NCI-H1436 (cell line): ENCODE measurements around the gene NSD2.
A peak's percentile ranks its signal among the peaks of the same experiment; 100 is the strongest.

ENCODE experiments used
- DNase-seq: peaks from one replicate; lab custom pipeline; 2025; lab: John Stamatoyannopoulos, UW

NSD2 gene

DNA sequence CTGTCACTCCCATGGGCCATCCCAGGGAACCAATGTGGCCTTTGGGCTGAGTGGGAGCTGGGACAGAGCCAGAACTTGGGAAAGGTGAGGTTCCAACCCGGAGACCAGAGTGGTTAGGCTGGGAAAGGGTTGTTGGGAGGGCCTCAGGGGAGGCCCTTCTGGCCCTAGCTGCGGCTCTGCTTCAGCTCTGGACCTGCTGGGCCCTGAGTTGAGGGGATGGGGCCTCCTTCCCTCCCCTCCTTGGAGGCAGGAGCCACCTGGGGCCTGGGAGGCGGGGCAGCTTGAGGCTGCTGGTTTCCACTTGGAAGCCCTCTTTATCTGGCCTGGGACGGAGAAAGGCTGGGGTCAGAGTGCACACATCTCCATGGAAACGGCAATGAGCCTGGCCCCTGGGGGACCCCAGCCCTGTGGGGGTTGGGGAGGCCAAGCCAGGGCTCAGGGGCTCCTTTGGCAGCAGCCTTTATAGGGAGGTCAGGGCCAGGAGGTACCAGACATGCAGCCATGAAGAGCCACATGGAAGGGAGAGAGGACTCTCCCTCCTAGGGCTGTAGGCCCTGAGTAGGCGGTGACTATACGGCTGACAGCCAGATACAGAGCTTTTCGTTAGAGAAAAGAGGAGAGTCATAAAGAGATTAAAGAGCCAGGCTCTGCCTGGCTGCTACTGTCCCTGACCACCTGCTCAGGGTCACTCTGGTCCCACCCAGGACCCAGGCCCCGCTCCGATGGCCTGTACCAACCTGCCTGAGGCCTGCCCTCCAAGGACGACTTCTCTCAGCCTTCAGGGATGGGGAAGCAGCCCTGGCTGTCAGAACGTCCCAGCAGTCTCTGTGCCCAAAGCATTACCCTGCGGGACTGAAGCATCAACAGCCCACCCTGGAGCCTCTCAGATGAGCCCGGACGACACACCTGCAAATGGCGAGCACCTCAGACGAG lies 6.9 kb upstream of the NSD2 start:
- DNase-seq, result no peak

DNA sequence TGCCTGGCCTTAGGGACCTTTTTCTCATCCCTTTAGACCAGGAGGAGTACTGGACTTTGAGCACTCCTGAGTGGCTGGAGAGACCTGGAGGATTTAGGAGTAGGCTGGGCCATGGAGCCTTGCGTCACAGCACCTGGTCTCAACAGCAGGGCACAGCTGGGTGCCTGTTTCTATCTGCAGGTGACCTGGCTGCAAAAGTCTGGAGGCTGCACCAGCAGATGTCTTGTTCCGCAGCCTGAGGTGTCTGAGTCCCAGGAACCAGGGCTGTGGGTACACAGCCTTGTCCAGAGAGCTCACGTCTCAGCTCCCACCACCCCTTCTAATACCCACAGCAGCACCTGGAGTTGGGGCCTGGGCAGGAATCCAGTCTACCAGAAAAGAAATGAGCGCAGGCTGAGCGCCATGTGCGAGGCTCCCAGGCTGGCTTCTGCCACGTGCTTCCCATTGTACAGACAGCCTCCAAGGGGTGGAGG lies 5.0 kb upstream of the NSD2 start:
- DNase-seq, result no peak

DNA sequence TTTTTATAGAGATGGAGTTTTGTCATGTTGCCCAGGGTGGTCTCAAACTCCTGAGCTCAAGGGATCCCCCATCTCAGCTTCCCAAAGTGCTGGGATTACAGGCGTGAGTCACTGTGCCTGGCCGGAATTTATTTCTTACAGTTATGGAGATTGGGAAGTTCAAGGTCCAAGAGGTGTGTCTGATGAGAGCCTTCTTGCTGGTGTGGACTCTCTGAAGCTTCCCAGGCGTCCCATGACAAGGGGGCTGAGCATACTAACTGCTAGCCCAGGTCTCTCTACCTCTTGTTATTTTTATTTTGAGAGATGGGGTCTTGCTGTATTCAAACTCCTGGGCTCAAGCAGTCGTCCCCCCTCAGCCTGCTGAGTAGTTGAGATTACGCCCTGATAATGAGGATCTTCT lies 2.9 kb upstream of the NSD2 start:
- no peak for DNase-seq

DNA sequence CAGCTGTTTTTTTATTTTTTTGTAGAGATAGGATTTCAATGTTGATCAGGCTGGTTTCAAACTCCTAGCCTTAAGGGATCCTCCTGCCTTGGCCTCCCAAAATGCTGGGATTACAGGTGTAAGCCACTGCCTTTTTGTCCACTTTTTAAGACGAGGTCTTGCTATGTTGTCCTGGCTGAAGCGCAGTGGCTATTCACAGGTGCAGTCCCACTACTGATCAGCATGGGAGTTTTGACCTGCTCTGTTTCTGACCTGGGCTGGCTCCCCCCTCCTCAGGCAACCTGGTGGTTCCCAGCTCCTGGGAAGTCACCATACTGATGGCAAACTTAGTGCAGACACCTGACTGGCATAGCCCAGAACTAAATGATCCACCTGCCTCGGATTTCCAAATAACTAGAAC lies 2.3 kb upstream of the NSD2 start:
- DNase-seq, result no peak

DNA sequence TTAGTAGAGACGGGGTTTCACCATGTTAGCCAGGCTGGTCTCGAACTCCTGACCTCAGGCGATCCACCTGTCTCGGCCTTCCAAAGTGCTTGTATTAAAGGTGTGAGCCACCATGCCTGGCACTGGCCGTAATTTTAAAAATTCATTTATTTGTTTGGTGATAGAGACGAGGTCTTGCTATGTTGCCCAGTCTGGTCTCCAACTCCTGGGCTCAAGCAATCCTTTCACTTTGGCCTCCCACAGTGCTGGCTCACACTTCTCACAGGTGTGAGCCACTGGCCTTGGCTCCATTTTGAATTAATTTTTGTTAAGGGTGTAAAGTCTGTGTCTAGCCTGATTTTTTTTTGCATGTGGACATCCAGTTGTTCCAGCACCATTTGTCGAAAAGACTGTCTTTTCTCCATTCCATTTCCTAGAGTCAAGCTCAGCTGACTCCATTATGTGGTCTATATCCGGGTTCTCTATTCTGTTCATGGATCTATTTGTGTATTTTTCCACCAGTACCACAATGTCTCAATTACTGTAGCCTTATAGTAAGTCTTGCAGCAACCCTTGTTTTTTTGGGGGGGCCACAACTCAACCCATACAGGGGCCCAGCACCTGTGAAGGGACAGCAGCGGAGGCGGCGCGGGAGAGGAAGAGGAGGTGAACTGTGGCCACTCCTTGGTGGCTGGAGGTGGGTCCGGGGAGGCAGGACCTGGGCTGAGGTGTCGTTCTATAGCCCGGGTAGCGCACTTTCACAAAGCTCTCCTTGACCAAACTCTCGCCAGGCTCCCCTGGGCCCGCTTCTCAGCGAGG lies 1.5 kb upstream of the NSD2 start:
- no peak for DNase-seq

DNA sequence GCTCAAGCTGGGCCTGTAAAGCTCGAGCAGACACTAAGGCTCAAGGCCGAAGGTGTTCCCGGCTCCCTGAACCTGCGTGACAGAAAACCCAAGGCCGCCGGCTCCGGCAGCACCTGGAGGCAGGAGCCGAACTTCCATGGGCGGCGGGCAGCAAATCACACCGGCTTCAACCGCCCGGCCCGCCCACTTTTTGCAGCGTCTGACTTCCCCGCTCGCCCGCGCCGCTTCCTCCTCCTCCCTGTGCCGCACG lies 940 bp upstream of the NSD2 start:
- peak; percentile 76 for DNase-seq

DNA sequence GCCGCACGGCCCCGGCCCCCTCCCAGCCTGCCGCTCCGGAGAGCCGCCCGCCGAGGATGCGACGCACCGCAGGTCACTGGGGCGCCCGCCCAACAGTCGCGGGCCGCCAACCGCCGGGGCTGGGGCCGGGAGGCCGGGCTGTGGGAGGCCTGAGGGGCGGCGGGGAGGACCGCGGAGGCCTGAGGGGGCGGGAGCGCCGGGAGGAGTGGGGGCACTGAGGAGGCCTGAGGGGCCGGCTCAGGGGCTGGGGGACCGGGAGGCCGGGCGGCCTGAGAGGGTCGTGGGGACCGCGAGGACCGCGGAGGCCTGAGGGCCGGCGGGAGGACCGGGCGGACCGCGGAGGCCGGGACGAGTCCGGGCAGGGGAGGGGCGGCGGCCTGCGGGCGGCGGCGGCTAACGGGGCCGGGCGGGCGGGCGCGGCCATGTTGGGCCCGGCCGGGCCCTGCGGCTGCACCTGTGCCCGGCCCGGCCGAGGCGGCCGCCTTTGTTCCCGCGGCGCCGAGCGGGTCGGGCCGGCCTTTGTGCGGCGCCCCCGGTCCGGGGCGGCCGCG lies 353 bp downstream of the NSD2 start:
- DNase-seq, result peak; percentile 42

DNA sequence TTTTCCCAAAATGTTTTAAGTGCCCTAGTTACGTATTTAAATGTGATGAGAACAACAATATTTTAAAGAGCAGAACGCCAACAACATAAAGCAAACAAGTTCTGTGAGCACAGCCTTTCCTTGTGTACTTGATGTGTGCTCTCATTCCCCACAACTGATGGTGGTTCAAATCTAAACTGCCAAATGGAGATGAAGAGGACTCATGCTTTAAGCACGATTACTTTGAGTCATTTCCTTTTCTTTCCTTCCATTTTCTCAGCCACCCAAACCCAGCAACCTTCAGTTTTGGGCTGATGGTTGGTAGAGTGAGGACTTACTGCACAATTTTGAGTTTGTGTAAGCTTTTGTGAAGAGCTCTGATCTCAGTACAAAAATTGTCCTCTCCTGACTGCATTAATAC lies 1.7 kb downstream of the NSD2 start:
- DNase-seq, result no peak

DNA sequence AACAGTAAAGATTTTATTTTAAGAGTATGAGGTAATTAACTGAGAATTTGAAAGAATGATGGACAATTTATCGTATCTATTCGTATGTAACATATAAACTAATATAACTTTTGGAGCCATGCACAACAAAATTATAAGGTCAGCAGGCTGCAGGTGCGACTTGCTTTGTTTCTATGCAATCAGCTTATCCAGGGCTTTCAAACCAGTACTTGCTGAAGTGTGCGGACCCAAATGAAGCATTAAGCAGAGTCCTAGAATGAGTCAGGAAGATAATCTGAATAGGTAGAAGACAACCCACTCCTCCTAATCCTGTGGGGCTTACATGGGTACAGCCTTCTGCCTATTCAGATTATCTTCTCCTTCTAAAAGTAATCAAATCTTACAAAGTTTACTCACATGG lies 2.1 kb downstream of the NSD2 start:
- no peak for DNase-seq

DNA sequence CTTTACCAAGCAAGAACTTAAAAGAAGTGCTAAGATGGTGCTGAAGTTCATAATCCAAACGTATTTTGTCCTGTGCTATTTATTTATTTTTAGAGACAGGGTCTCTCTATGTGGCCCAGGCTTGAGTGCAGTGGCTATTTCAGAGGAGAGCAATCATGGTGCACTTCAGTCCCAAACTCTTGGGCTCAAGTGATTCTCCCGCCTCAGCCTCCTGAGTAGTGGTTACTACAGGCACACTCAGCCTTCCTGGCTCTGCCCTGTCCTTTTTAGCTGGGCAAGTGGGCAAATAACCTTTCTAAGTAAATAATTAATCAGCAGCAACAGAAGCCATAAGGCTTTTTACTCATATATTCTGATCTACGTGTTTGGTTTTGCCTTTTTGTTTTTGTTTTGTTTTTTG lies 2.6 kb downstream of the NSD2 start:
- DNase-seq, result no peak

DNA sequence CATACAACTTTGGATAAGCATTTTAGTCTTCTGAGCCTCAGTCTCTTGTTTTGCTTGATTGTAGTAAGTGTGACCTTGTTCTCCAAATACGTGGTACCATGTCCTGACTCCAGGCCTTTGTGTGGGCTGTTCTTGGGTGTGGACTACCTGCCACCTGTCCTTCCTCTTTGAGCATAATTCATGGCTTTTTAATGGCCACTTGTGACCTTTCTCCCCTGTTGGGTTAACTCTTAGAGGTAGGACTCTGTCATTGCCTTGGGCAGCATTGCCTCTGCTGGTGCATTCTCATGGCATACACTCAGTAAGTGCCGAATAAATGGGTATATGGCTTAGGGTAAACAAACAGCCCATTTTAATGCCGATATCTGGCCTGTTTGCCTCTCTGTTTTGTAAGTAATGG lies 3.0 kb downstream of the NSD2 start:
- no peak for DNase-seq

DNA sequence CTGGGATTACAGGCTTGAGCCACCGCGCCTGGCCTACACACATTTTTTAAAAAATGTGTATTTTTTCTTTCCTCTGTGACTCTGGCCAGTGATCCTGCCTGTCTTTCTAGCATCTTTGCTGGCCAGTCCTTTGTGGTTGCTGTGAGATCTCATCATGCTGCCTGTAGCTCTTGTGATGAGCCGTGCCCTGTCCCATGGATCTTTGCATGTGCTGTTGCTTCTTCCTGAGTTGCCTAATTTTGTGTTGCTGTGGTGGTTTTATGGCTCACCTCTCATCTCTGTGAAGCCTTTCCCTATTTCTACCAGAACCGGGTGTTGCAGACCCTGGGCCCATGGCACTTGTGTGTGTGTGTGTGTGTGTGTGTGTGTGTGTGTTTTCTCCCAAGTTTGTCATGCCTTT lies 8.3 kb downstream of the NSD2 start:
- no peak for DNase-seq

DNA sequence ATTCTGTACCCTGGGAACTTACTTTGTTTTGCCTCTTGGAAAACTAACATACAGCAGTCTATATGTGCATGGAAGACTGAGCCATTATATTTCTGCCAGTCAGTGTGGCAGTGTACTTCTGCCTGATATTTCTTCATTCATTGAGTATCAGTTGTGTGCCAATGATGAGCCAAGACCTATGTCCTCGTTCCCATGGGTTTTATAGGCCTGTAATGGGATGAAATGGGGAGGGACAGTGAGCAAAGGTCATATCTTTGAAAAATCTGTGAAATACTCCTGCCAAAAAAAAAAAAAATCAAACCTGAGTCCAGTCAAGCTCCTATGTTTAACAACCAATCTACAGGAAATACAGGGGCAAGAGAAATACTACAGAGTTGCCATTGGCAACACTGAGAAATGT lies 9.1 kb downstream of the NSD2 start:
- no peak for DNase-seq

DNA sequence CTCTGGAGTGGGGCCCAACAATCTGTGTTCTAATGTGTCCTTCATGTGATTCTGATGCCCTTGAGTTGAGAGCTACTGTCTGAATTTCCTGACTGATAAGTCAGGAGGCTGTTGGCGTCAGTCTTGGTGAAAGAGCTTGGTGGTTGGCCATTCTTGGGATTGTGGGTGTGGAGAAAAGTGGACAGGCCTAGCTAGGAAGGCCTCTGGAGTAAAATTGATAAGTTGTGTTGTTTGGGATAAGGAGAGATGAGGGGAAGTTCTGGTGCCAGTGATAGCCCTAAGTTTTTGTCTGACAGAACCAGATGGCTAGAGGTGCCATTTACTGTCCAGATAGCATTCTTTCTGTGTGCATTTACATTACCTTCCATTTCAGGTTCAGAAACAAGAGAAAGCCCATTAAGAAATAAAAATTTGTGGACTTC lies 11.7 kb downstream of the NSD2 start:
- no peak for DNase-seq

DNA sequence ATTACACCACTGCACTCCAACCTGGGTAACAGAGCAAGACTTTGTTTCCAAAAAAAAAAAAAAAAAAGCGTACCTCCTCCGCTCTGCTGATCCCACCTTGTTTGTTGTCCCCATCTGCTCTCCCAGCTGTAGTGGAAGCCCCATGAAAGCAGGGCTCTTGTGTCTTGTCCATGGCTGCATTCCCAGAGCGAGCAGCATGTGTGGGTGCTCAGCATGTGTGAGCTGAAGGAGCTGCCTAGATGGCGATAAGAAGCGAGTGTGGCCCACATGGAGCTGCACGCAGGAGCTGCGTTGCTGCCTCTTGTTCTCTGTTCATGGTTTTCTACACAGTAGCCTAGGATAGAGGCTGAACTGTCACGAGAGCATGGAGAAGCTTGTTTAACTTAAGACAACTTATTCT lies 12.4 kb downstream of the NSD2 start:
- DNase-seq, result no peak

DNA sequence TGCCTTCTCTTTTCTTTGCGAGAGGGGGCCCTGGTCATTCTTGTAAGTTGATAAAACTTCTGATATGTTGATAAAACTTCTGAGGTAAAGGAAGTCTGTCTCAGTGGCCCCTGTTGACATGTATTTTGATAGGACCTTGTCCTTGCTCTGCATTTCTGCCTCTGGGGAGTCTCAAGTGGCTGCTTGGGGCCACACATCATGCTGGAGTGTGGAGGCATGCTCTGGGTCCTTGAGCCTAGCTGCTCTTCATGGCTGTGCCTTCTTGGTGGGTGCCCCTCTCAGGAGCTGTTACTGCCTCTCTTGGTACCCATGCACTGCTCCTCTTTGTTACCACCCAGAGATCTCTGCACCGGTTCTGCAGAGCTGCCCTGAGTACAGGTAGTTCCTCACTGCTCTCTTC lies 14.2 kb downstream of the NSD2 start:
- no peak for DNase-seq

DNA sequence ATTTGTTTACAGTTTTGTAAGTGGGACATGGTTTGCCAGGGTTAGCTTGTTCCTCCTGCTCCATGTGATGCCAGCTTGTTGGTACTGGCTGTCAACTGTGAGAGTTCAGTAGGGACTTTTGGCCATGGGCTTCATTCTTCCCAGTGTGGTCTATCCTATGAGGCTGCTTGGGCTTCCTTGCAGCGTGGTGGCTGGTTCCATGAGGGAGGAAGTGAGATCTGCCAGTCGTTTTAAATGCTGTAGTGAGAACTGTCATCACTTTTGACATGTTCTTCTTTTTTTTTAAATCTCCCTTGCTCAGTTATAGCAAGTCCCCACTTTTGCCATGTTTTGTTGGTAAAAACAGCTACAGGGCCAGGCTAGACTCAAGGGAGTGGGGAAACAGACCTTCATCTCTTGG lies 15.9 kb downstream of the NSD2 start:
- DNase-seq, result no peak

DNA sequence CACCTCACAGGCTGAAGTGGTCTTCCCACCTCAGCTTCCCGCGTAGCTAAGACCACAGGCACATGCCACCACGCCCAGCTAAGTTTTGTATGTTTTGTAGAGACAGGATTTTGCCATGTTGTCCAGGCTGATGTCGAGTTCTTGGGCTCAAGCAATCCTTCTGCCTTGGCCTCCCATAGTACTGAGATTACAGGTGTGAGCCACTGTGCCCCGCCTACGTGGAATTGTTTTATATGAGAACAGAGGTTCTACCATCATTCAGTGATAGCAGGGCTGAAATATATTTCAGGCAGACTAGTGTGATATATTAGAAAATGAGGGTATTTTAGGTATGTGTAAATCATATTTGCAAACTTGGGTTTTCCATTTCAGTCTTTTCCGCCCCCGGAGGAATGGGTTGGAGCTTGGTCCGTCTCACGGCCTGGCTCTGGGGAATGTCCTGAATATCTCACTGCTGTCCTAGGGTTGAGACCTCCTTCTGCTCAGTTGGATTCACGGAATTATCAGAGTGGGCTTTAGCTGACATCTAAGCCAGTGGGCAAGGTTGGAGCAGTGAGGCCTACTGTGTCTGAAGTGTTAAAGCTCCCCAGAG lies 19.9 kb downstream of the NSD2 start:
- DNase-seq, result no peak

DNA sequence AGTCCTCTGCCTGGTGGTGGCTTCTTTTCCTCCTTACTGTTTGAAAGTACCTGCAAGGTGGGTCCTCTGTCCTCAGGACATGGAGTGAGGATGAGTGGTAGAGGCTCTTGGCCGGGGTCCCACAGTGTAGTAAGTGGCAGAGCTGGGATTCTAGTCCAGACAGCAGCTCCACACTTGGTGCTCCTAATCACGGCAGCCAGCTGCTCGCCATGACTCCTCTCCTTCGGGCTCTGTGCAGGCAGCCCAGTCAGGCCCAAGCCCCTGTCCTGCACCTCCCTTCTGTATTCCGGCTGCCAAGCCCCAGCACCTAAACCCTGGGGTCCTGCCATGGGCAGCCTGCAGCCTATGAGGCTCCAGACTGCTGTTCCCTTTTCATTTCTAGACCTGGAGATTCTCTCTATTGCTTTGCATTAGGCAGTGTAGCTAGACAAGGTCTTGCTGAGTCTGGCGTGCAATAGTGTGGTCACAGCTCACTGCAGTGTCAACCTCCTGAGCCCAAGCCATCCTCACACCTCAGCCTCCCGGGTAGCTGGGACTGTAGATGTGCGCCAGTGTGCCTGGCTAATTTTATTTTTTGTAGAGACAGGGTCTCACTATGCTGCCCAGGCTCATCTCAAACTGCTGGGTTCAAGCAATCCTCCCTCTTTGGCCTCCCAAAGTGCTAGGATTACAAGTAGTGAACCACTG lies 24.9 kb downstream of the NSD2 start:
- DNase-seq, result no peak

DNA sequence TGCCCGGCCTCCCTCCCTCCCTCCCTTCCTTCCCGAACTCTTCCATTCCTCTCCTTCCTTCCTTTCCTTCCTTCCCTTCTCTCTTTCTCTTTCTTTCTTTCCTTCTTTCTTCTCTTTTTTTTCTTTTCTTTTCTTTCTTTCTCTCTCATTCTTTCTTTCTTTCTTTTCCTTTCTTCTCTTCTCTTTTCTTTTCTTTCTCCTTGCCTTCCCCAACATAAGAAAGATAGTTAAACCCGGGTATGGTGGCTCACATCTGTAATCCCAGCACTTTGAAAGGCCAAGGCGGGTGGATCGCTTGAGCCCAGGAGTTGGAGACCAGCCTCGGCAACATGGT lies 25.4 kb downstream of the NSD2 start:
- DNase-seq, result no peak

DNA sequence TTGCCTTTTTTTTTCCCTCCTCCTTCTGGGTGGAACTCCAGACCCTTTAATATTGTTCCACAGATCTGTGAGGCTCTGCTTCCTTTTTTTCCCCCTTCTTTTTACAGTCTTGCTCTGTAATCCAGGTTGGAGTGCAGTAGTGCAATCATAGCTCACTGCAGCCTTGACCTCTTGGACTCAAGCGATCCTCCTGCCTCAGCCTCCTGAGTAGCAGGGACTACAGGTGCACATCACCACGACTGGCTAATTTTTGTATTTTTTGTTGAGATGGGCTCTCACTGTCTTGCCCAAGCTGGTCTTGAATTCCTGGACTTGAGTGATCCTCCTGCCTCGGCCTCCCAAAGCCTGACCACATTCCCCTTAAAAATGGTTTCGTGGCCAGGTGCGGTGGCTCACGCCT lies 26.8 kb downstream of the NSD2 start:
- no peak for DNase-seq

DNA sequence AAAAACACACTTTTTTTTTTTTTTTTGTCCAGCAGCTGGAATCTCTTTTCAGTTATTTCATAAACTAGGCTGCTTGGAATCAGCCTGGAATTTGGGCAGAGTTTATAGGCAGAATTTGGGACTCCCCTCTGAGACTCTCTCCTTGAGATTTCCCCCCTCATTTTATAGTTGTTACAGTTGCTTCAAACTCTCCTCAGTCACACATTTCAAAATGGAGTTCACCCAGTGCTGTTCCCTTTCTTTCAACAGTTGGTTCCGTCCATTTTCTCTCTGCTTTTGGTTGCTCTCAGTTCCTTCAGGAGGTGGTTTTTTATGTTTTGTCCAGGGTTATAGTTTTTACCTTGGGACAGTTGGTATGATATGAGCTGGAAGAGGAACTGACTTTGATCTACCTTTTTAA lies 27.5 kb downstream of the NSD2 start:
- DNase-seq, result no peak
